Activated effector memory CD4-positive, alpha-beta T cell treated with anti-CD3 and anti-CD28 coated beads, Interleukin-2, amount 50 U/mL, for 16 hours (primary cell): Measurements from ENCODE around the gene FURIN.
"Not testable (repeated sequence)": the region's sequence is repeated elsewhere in the genome, so short reads cannot be mapped to it uniquely, and the experiment has no call there.

ENCODE experiments used
- DNase-seq: peaks from one replicate; pipeline ENCODE4 v3.0.0-alpha.2; 2020

FURIN gene

GRCh38 chr15:90883976-90884718 is 15.8 kb downstream of the FURIN start, which contains the start of gene FES:
FES (plus strand) TSS chr15:90884504; CDS start chr15:90885046, 542 bp downstream.
- DNase-seq, result no peak

GRCh38 chr15:90884719-90885431 is 16.5 kb downstream of the FURIN start:
- no peak for DNase-seq

GRCh38 chr15:90885432-90886290 is 17.3 kb downstream of the FURIN start:
- DNase-seq, result peak; percentile 92

- no peak for DNase-seq
These were observed 17.9 kb downstream of the FURIN start for GRCh38 chr15:90886291-90886614.

GRCh38 chr15:90887037-90887481 is 18.7 kb downstream of the FURIN start:
- DNase-seq, result no peak

- DNase-seq, result no peak
These were observed 20.9 kb downstream of the FURIN start for GRCh38 chr15:90889313-90889730.

GRCh38 chr15:90889736-90890456 is 21.5 kb downstream of the FURIN start:
- no peak for DNase-seq

GRCh38 chr15:90890839-90891238 is 22.5 kb downstream of the FURIN start:
- DNase-seq, result no peak

GRCh38 chr15:90891346-90891949 is 23.1 kb downstream of the FURIN start:
- DNase-seq, result no peak

- DNase-seq, result no peak
These were observed 23.6 kb downstream of the FURIN start for GRCh38 chr15:90892023-90892422.

GRCh38 chr15:90892498-90893174 is 24.2 kb downstream of the FURIN start:
- no peak for DNase-seq

GRCh38 chr15:90893175-90894090 is 25.0 kb downstream of the FURIN start:
- no peak for DNase-seq

- no peak for DNase-seq
These were observed 27.3 kb downstream of the FURIN start for GRCh38 chr15:90895571-90896117.

GRCh38 chr15:90897131-90897655 is 28.8 kb downstream of the FURIN start:
- not testable (repeated sequence) for DNase-seq

GRCh38 chr15:90901175-90902039 is 33.0 kb downstream of the FURIN start:
- DNase-seq, result peak; percentile 59

- DNase-seq, result peak; percentile 90
These were observed 33.9 kb downstream of the FURIN start for GRCh38 chr15:90902040-90902839.

GRCh38 chr15:90902840-90903732 is 34.7 kb downstream of the FURIN start, which contains the start of gene MAN2A2:
MAN2A2 (plus strand) TSS chr15:90903302; CDS start chr15:90904208, 906 bp downstream.
- peak; percentile 90 for DNase-seq
